Ovary (tissue), 3 donors: ENCODE data around the gene CDC42SE2.

Experiments used
- EP300 ChIP-seq: sonication (generic); formaldehyde crosslinking; IDR thresholded peaks from one replicate; pipeline ENCODE4 v1.6.1; 2017; ENCODE audit warnings: antibody characterized with exemption
- POLR2A ChIP-seq: fragments of 450-650 bp; IDR thresholded peaks from one replicate; pipeline ENCODE4 v1.6.1; 2017; ENCODE audit warnings: antibody characterized with exemption, mild to moderate bottlenecking, moderate library complexity
- TF ChIP-seq, protein P1 (sequence below), 3 donors: fragments of 450-650 bp in 2 of 3; fragments of 200-600 bp in 1 of 3; IDR thresholded peaks; one replicate each; pipeline versions ENCODE4 v1.5.1 to v1.8.0; 2016 to 2022; ENCODE audit warnings: antibody characterized with exemption in 3 of 3, mild to moderate bottlenecking in 1 of 3
- donor health status: DM: no; HTN: no; CAD: no.

- TF ChIP-seq, protein P1, sequence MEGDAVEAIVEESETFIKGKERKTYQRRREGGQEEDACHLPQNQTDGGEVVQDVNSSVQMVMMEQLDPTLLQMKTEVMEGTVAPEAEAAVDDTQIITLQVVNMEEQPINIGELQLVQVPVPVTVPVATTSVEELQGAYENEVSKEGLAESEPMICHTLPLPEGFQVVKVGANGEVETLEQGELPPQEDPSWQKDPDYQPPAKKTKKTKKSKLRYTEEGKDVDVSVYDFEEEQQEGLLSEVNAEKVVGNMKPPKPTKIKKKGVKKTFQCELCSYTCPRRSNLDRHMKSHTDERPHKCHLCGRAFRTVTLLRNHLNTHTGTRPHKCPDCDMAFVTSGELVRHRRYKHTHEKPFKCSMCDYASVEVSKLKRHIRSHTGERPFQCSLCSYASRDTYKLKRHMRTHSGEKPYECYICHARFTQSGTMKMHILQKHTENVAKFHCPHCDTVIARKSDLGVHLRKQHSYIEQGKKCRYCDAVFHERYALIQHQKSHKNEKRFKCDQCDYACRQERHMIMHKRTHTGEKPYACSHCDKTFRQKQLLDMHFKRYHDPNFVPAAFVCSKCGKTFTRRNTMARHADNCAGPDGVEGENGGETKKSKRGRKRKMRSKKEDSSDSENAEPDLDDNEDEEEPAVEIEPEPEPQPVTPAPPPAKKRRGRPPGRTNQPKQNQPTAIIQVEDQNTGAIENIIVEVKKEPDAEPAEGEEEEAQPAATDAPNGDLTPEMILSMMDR (IDR thresholded peaks at IDR 0.05): no peak
- TF ChIP-seq POLR2A (no peak), EP300 (no peak)
Measured at GRCh38 chr5:131277875-131278740, 14.3 kb downstream of the CDC42SE2 start.
